Mammary epithelial cell (primary cell): ENCODE data around the gene TP73.

ENCODE experiments used
- CTCF ChIP-seq, 2 donors: IDR thresholded peaks in 1 of 2; conservative IDR thresholded peaks in 1 of 2; 2 replicates each; pipeline ENCODE4 v1.5.1; 2011 to 2012; ENCODE audit warnings: inconsistent platforms in 2 of 2, low read length in 2 of 2, mild to moderate bottlenecking in 2 of 2, control low read depth in 1 of 2, low read depth in 1 of 2; ENCODE audit not compliant: insufficient read depth in 1 of 2; ENCODE audit errors: extremely low read depth in 1 of 2
- EZH2 ChIP-seq: IDR thresholded peaks from 2 replicates; pipeline ENCODE4 v1.6.1; 2012; ENCODE audit warnings: low read length, inconsistent platforms, borderline replicate concordance

DNA sequence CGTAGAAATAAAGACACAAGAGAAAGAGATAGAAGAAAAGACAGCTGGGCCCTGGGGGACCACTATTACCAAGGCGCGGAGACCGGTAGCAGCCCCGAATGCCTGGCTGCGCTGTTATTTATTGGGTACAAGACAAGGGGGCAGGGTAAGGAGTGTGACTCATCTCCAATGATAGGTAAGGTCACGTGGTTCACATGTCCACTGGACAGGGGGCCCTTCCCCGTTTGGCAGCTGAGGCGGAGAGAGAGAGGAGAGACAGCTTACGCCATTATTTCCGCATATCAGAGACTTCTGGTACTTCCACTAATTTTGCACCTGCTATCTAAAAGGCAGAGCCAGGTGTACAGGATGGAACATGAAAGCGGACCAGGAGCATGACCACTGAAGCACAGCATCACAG lies 31.6 kb upstream of the TP73 start:
- TF ChIP-seq CTCF (conservative IDR thresholded peaks at IDR 0.05 in 1 of 2, IDR thresholded peaks at IDR 0.05 in 1 of 2; ENCODE audit: extremely low read depth in 1 of 2, insufficient read depth in 1 of 2, low read depth in 1 of 2, low read length in 2 of 2) (no peak), EZH2 (no peak)
